Hematopoietic multipotent progenitor cell treated with erythropoietin and hydrocortisone succinate and interleukin-3 and kit ligand, for 8 days (in vitro differentiated cells): Measurements from ENCODE around the gene SMPD3.
A peak's percentile ranks its signal among the peaks of the same experiment; 100 is the strongest.
"Not testable (repeated sequence)": the region's sequence is repeated elsewhere in the genome, so short reads cannot be mapped to it uniquely, and the experiment has no call there.

Experiments used
- DNase-seq: peaks from one replicate; pipeline ENCODE4 v3.0.0-alpha.2; 2015

SMPD3 gene

DNA sequence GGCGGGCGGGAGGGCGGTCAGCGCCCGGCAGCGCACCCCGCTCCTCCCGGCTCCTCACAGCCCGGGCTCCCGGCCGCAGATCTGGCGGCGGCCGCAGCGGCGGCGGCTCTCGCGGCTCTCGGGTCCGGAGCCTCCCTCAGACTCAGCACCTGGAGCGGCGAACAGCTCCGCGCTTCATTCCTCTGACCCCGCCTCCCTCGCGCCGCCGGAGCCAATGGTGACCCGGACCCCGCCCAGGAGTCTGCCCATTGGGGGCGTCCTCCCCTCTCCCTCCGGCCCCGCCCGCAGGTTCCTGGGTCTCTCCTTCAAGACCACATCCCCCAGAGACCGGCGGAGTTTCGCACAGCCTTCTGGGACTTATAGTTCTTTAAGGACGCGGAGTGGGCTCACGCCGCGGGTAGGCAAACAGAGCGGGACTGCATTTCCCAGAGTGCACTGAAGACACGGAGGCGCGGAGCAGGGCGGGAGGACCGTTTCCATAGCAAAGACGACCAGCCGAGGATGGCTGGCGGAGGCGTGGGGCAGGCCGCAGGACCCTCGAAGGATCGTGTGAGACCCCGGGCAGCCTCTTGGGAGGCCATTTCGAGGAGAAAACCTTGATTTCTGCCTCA lies at the start of gene SMPD3:
TSS of gene SMPD3 (minus strand) at position 149 of the 611 bp plus-strand sequence. CDS start 76,327 bp downstream, outside the sequence.
- DNase-seq = peak; percentile 96

GRCh38 chr16:68496689-68497088 lies 48.4 kb upstream of the SMPD3 start:
- DNase-seq = no peak

DNA sequence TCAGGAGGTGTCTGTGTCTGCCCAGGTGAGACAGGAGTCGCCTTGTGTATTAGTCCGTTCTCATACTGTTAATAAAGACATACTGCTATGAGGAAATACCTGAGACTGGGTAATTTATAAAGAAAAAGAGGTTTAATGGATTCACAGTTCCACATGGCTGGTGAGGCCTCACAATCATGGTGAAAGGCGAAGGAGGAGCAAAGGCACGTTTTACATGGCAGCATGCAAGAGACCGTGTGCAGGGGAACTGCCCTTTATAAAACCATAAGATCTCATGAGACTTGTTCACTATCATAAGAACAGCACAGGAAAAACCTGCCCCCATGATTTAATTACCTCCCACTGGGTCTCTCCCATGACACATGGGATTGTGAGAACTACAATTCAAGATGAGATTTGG lies 46.0 kb upstream of the SMPD3 start:
- DNase-seq = not testable (repeated sequence)

DNA sequence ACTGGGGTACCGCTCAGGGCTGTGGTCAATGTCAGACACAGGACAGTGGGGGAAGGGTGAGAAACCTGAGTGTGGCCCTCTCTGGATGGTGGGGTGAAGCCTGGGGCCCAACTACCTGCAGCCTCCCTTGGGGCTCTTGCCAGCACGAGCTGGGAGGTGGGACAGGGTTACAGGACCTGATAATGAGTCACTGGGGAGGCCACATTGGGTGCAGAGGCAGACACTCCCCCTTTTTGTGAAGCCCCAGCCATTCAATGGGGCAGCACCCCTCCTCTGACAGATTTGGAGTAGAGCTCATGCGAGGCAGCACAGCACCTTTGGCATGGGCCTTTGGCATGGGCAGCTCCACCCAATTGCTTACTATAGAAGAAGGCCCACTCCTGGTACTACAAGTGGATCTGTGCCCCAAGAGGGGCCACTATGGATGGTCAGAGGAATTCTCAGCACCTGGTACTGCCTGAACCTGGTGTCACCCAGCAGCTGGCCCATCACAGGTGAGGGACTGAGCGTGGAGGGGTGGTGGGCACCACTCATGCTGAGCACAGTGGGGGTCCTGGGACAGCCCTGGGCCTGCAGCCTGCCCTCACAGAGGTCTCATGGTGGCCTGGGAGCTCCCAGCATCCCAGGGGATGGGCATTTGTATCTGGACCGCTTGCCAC lies 45.2 kb upstream of the SMPD3 start:
- DNase-seq = no peak

DNA sequence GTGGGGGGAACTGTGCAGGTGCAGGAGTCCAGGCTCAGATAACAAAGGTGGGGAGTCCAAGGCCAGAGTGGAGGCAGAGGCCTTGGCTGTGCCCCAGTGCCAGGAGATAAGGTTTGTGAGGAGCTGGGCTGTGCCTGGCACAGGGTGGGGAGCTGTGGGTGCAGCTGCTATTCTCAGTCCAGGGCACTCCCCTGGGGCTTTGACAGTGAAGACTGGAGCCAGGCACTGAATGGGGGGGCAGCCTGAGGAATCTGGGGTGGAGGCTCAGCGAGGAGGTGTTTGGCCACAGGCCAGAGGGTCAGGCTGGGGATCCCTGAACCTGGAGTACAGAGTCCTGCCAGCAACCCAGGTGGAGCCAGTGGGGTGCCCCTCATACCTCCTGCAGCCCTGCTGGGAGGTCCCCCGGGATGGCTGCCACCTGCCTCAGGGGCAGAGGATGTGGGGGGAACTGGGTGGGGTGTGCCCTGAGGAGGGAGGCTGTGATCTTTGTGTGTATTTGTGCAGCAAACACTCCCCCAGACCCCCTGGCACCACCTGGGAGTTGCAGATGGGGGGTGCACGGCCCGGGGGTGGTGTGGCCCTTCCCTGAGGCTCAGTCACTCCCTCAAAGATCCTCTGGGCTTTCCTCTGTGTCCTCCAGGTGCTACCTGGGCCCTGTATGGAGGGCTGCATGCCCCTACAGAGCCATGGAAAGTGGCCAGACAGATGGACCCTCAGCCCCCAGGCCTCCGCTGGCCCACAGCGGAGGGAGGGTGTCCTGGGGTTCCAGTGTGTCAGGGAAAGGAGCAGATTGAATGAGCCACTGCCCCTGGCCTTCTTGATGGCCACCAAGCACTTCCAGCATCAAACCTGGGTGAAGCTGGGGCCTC lies 44.5 kb upstream of the SMPD3 start:
- DNase-seq = peak; percentile 72

DNA sequence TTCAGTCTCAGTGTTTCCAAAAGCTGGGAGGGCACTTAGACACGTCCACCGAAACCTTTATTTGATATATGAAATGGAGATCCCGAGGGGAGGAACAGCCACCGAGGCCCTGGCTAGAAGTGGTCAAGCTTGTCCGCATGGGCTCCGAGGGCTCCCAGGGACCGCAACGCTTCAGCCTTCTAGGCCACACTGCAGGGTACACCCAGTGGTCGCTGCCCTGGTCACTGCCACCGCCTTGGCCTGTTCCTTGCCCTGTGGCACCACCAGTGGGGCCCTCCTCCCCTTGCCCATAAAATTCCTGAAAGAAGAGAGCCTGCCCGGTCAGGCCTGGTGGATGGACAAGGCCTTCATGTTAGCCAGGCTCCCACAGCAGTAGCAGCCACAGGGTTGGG lies 43.8 kb upstream of the SMPD3 start:
- DNase-seq = no peak

- DNase-seq = no peak
These were observed 43.3 kb upstream of the SMPD3 start for GRCh38 chr16:68491576-68491950.

- no peak for DNase-seq
These were observed 42.7 kb upstream of the SMPD3 start for GRCh38 chr16:68490829-68491575.

- no peak for DNase-seq
These were observed 42.0 kb upstream of the SMPD3 start for GRCh38 chr16:68490358-68490757.

DNA sequence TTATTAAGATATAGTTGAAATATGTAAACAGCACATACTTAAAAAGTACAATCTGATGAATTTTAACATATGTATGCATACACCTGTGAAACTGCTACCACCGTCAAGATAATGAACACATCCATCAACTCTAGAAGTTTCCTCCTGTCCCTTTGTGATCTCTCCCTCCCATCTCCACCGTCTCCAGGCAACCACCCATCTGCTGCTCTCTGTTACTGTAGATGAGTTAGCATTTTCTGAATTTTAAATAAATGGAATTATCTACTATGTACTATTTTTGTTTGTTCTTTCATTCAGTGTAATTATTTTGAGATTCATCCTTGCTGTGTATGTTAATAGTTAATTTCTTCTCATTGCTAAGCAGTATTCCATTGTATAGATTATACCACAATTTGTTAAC lies 40.2 kb upstream of the SMPD3 start:
- DNase-seq = no peak

- DNase-seq = no peak
These were observed 39.4 kb upstream of the SMPD3 start for GRCh38 chr16:68487669-68488068.

DNA sequence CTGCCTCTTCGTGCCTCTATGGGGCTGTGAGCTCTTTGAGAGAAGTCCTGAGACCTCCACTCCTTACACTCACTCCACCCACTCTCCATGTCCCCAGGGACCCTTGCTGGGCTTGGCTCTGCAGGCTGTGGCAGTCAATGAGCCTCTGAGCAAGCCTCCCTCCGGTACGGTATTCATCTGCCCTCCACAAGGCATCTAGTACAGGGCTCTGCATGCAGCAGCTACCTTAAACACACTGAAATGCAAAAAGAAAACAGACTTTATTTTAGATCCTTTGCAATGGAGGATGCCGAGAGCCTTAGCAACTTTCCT lies 38.9 kb upstream of the SMPD3 start:
- no peak for DNase-seq

DNA sequence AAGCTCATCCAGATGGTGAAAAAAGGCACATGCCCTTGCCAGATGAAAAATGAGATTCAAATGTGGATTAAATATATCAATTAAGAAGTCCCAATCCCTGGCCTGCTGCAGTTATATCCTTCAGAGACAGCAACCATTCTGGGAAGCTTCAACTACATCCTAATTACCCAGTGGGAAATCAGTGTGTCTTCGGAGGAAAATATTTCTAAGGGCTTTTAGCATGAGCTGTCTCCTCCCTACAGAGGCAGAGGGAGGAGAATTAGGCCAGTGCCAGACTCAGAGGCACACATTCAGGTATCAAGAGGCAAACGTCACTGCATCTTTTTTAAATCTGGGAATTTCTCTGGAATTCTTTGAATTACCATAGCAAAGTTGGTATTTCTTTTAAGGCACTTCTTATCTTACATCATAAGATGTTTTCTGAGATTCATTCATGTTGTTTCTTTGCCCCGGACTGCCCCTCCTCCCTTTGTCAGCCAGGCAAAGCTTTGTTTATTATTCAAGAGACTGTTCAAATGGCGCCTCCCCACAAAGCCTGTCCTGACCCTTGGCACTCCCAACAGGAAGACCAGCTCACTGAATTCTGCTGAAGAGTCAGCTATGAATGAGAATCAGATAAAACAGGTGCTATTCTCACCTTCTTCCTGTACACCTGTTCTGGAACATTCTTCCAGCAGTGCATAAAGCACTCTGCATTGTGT lies 38.3 kb upstream of the SMPD3 start:
- DNase-seq = no peak

- DNase-seq = no peak
These were observed 33.3 kb upstream of the SMPD3 start for GRCh38 chr16:68481636-68482035.

GRCh38 chr16:68480084-68480995 lies 32.0 kb upstream of the SMPD3 start:
- no peak for DNase-seq

DNA sequence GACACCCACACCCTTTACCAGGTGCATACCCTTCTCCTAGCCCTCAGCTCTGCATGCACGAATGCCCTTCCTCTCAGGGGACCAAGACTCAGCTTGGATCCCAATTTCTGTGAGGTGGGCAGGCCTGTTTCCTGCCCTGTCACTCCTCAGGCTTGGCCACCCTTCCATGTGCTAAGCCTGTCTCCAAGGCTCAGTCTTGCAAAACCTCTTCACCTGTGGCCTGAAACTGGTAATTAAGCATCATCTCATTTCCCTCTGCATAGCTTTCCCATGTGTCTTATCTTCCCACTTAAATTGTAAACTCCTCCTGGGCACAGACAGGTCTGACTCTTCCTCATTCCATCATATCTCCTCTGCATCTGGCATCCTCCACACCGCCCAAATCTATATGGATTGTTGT lies 31.0 kb upstream of the SMPD3 start:
- DNase-seq = no peak

- no peak for DNase-seq
These were observed 30.4 kb upstream of the SMPD3 start for GRCh38 chr16:68478526-68479250.

GRCh38 chr16:68475071-68475470 lies 26.8 kb upstream of the SMPD3 start:
- no peak for DNase-seq

GRCh38 chr16:68473358-68474070 lies 25.2 kb upstream of the SMPD3 start:
- no peak for DNase-seq

DNA sequence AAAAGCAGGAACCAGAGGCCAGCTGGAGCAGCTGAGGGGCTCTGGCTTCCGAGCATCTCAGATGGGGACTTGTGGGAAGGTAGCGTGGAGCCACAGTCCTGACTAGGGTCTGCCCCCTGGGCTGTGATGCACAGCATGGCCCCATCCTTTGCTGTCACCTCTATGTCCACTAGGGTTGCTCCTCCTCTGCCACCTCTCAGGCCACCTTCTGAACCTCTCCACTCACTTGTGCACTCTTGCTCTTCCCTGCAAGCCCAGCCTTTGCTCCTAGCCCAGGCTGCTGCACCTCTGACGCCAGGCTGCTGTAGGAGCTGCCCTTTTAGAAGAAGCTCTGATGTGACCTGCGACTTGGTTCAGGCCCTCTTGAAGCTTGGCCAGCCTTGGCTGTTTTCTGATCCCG lies 24.3 kb upstream of the SMPD3 start:
- no peak for DNase-seq
